ENCODE measurements around the gene KRTAP10-12. TPM values are rescaled to one million over a fixed set of nuclear protein-coding genes. Genes with fewer than 3 reads are reported as not detected.

Gene KRTAP10-12
- total and polyA plus RNA-seq, 2 of the 13 experiments (the other 11 are each of a cell fraction or from before 2014, with no cell fraction given): not detected

- peak; percentile 47; the same call in 1 of the 2 replicates for TF ChIP-seq AHDC1 (CRISPR knock-in tag; IDR thresholded peaks at IDR 0.05; ENCODE audit: borderline replicate concordance)
- TF ChIP-seq GABPB1 (CRISPR knock-in tag; IDR thresholded peaks at IDR 0.05): peak; percentile 17; the same call in 1 of the 2 replicates
- TF ChIP-seq FOXA1 (IDR thresholded peaks at IDR 0.05): no peak
- no peak for TF ChIP-seq FOXA1 (CRISPR knock-in tag; IDR thresholded peaks at IDR 0.05)
- TF ChIP-seq ZNF670 (CRISPR knock-in tag; IDR thresholded peaks at IDR 0.05; ENCODE audit: borderline replicate concordance): no peak
- no peak for TF ChIP-seq U2AF1 (optimal IDR thresholded peaks at IDR 0.05; ENCODE audit: low read depth, low read length)
- TF ChIP-seq DMAP1 (CRISPR knock-in tag; IDR thresholded peaks at IDR 0.05): no peak
- no peak for TF ChIP-seq NFKBIZ (CRISPR knock-in tag; IDR thresholded peaks at IDR 0.05)
- no peak for TF ChIP-seq ZNF280B (CRISPR knock-in tag; IDR thresholded peaks at IDR 0.05; ENCODE audit: borderline replicate concordance)
- no peak for TF ChIP-seq HMG20B (CRISPR knock-in tag; conservative IDR thresholded peaks at IDR 0.05)
- TF ChIP-seq SP1 (IDR thresholded peaks at IDR 0.05): no peak
- TF ChIP-seq SP1 (CRISPR knock-in tag; IDR thresholded peaks at IDR 0.05): no peak
- TF ChIP-seq ZNF256 (CRISPR knock-in tag; conservative IDR thresholded peaks at IDR 0.05): no peak
- TF ChIP-seq ATF1 (CRISPR knock-in tag; IDR thresholded peaks at IDR 0.05): no peak
- TF ChIP-seq ZEB1 (IDR thresholded peaks at IDR 0.05; ENCODE audit: insufficient replicate concordance, low read depth): no peak
- TF ChIP-seq PLRG1 (conservative IDR thresholded peaks at IDR 0.05): no peak
- TF ChIP-seq NCOA1 (CRISPR knock-in tag; IDR thresholded peaks at IDR 0.05): peak; percentile 55; the same call in 1 of the 2 replicates
- no peak for TF ChIP-seq IKZF1 (IDR thresholded peaks at IDR 0.05)
- TF ChIP-seq HDAC1 (CRISPR knock-in tag; IDR thresholded peaks at IDR 0.05): no peak; the same call in 1 of the 2 replicates
- TF ChIP-seq SOX13 (IDR thresholded peaks at IDR 0.05): no peak
- TF ChIP-seq SOX13 (CRISPR knock-in tag; conservative IDR thresholded peaks at IDR 0.05 in 1 of 2, IDR thresholded peaks at IDR 0.05 in 1 of 2): peak in 1 of 2 experiments; percentile 59; a peak in 1 of 4 replicates
- no peak for TF ChIP-seq ZNF296 (CRISPR knock-in tag; conservative IDR thresholded peaks at IDR 0.05)
- TF ChIP-seq ZNF704 (CRISPR knock-in tag; IDR thresholded peaks at IDR 0.05; ENCODE audit: borderline replicate concordance): no peak
- 0 out of 2 replicates have a peak, but pooled peaks have one; percentile 36 for TF ChIP-seq SP5 (CRISPR knock-in tag; IDR thresholded peaks at IDR 0.05; ENCODE audit: borderline replicate concordance, low read depth)
These were observed 3.4 kb downstream of the KRTAP10-12 start (continued) for GRCh38 chr21:44700101-44701022.
